ENCODE results near the gene PPP1R13L. TPM values are rescaled to one million over a fixed set of nuclear protein-coding genes. Genes with fewer than 3 reads are reported as not detected.
A peak's percentile ranks its signal among the peaks of the same experiment; 100 is the strongest.

PPP1R13L gene
- total RNA-seq, 1 donor from 2014 or later = 17.6 TPM

- no peak for DNase-seq (ENCODE audit: low spot score)
These were observed 1.6 kb upstream of the PPP1R13L start, which contains the start of gene POLR1G for GRCh38 chr19:45406226-45407090. Gene POLR1G, plus strand, starts transcription at chr19:45406644. Its CDS starts 53 bp downstream, at chr19:45406697.

DNA sequence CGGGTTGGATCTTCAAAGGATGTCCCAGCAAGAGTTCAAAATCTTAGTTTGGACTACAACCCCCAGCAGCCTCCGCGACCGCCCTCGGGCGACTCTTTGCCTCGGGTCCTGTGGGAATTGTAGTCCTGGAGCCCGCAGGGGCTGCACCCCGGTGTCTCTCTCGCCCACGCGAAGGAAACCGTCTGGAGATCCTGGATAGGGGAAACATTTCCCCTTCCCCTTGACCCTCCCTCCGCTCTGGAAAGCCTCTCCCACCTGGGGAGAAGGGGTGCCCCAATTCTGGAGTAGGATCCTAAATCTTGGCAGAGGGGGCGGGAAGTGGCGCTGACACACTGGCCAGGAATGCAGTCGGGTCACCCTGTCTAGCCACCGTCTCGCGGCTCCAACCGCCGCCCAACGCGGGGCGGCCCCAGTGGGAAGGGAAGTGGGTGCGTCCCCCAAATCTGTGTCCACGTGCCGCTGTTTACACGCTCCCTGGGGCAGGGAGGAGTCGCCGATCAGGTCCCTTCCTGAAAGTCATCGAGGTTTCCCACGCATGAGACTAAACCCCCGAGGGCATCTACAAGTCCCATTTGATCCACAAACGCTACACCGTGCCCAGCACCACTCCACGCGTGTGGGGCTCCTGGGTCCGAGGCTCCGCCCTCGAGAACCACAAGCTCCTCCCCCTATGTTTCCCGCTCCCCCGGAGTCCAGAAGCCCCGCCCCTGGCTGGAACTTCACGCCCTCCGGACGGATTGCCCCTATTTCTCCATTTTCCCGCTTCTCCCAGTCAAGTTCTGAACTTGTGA lies 761 bp upstream of the PPP1R13L start:
- no peak for DNase-seq (ENCODE audit: low spot score)

DNA sequence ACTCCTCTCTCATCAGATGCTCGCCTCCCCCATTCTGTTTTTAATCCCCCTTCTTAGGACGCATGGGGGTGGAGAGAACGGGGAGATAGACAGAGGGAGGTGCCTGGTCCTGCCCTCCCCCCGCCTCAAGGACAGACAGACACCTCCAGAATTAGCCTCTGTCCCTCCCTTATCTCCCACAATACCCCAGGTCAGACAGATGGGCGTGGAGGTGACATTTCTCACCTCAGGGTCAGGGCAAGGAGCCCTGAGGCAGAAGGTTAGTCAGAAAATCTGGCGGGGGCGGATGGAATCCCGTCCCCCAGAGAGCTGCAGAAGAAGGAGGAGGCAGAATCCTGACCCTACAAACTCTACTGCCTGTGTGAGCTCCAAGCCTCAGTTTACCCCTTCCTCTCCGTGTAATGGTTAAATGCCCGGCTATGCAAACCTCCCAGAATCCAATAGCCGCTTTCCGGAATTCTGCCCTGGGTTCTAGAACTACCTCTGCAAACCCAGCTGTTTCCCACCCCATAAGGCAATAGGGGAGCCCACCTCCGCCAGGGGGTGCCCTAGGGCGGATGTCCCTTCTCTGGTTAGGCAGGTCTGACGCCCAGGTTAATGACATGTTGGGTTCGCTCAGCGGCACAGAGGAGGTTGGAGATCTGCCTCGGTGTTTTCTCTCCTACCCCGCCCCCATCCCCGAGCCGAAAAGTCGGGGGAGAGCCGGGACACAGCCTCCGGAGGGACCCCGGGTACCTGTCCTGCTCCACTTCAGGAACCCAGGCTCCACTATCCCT lies 900 bp downstream of the PPP1R13L start:
- DNase-seq (ENCODE audit: low spot score) = no peak

- DNase-seq (ENCODE audit: low spot score) = no peak
These were observed 1.6 kb downstream of the PPP1R13L start for GRCh38 chr19:45403272-45403671.

- no peak for DNase-seq (ENCODE audit: low spot score)
These were observed 2.4 kb downstream of the PPP1R13L start for GRCh38 chr19:45402298-45403061.

GRCh38 chr19:45401815-45402214 lies 3.1 kb downstream of the PPP1R13L start:
- DNase-seq (ENCODE audit: low spot score) = no peak

- DNase-seq (ENCODE audit: low spot score) = no peak
These were observed 4.7 kb downstream of the PPP1R13L start for GRCh38 chr19:45400192-45400591.

GRCh38 chr19:45395821-45396617 lies 8.8 kb downstream of the PPP1R13L start:
- DNase-seq (ENCODE audit: low spot score) = no peak

DNA sequence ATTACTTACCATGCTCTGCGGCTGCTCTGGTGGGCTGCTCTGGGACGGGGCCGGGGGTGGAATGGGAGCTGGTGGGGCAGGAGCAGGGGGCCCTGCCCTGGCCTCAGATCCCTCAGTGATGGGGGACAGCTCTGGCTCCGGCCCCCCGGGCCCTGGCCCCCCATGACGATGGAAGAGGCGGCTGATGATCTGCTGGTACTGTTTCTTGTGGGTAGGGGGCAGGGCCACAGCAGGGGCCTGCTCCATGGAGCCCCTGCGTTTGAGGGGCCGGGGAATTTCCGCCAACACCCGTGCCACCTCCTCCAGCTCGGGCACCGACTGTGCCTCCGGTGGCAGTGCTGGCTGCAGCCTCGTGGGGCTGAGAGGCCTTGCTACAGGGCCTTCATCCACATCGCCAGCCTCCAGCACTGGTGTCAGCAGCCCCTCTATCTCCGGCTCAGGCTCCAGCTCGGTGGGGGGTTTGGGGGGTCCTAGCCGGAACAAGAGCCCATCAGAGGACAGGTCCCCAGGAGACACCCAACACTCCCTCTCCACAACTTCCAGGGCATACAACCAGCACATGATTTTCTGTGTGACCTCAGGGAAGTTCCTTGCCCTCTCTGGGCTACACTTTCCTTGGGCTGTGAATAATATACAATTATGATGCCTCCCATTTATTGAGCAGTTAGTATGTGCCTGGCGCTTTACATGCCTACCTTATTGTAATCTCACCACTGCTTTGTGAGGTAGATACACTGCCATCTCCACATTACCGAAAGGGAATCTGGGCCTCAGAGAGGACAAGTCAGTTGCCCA lies 12.8 kb downstream of the PPP1R13L start:
- no peak for DNase-seq (ENCODE audit: low spot score)

DNA sequence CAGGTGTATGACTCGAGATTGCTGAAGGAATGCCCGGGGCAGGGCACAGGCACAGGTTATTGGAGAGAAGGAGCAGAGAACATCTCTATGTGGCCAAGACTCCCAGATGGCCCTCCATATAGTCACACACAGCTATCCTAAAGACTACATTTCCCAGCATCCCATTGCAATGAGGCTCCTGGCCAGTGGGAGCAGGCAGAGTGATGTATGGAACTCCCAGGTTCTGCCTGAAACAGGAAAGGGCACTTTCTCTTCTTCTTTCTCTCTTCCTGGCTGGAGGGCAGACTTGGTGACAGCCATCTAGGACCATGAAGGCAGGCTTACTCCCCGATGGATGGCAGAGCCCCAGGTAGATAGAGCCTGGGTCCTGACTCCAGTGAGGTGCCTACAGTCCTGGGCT lies 13.5 kb downstream of the PPP1R13L start:
- no peak for DNase-seq (ENCODE audit: low spot score)

DNA sequence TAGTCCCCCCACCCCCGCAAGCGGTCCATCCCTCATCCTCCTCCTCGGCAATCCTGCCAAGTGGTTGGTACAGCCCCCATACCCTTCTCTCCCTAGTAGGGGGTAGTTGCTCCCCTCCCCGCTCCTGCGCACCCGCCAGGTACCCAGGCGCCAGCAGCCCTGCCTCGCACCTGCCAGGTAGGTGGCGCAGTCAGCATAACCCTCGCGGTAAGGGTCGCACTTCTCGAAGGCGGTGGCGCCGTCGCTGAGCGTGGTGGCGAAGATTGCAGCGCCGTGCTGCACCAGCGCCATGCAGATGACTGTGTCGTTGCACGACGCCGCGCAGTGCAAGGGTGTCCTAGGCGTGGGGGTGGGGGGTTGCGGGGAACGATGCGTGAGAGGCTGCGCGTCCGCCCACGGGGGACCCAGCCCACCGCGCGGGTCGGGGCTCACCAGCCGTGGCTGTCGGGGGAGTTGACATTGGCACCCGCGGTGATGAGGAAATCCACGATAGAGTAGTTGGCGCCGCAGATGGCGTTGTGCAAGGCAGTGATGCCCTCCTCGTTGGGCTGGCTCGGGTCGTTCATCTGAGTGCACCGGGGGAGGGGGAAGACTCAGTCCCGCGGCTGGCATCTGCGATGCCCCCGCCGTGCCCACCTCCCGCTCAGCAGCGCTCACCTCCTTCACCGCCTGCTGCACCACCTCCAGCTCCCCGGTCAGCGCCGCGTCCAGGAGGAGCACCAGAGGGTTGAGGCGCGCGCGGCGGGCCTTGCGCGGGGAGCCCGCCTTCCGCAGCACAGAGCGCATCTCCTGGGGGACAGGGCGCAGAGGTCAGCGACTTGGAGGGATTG lies 19.3 kb downstream of the PPP1R13L start:
- DNase-seq (ENCODE audit: low spot score) = no peak

- DNase-seq (ENCODE audit: low spot score) = no peak
These were observed 22.4 kb downstream of the PPP1R13L start for GRCh38 chr19:45382426-45382825.

GRCh38 chr19:45380107-45380506 lies 24.8 kb downstream of the PPP1R13L start:
- DNase-seq (ENCODE audit: low spot score) = no peak

GRCh38 chr19:45376045-45376724 lies 28.7 kb downstream of the PPP1R13L start:
- DNase-seq (ENCODE audit: low spot score) = no peak

DNA sequence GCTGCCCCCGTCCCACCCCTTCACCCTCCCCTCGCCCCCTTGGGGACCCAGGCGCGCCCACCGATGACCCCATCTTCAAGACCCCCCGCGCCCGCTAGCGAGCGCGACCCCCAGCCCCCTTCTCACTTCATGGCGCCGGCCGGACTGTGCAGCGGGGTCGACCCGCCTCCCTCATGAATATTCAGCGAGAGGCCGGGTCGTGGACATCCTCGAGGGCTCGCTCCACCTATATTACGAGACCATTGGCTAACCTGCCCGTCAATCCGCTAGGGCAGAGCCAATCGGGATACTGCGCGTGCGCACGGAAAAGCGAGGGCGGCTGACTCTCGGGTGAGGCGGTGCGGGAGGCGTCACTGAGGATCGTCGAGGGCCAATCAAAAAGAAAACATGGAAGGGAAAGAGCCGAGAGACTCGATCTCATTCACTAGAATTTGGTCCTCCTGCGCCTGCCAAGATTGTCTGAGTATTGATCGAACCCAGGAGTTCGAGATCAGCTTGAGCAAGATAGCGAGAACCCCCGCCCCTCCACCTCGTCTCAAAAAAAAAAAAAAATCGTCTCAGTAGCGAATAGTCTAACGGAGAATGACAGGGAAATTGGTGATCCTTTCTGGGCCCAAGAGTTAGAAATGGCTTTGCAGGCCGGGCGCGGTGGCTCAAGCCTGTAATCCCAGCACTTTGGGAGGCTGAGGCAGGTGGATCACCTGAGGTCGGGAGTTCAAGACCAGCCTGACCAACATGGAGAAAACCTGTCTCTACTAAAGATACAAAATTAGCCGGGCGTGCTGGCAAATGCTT lies 34.3 kb downstream of the PPP1R13L start, which contains the start of gene ERCC2:
ERCC2 (minus strand) TSS at position 164 of the 795 bp plus-strand sequence; CDS start at position 131, 33 bp downstream.
- peak; percentile 100 for DNase-seq (ENCODE audit: low spot score)

GRCh38 chr19:45368737-45369340 lies 36.0 kb downstream of the PPP1R13L start:
- no peak for DNase-seq (ENCODE audit: low spot score)

All from mesenteric fat pad (tissue), 1 donor.